22Rv1 (cell line): ENCODE data around the gene SMIM14.

Source experiments
- H3K27ac ChIP-seq: fragments of 450-650 bp; 2 replicates; pipeline ENCODE4 v1.5.1; 2017
- ZFX ChIP-seq: fragments of 450-650 bp; IDR thresholded peaks from 2 replicates; pipeline ENCODE4 v1.6.1; 2017; ENCODE audit warnings: antibody characterized with exemption, borderline replicate concordance
- TF ChIP-seq, protein P1 (sequence below): fragments of 450-650 bp; IDR thresholded peaks from 2 replicates; pipeline ENCODE4 v1.5.1; 2017; ENCODE audit warnings: mild to moderate bottlenecking

Gene SMIM14

GRCh38 chr4:39637586-39638353, 895 bp downstream of the SMIM14 start:
- H3K27ac ChIP-seq: peak overlapping the region; percentile 94
- TF ChIP-seq, protein P1, sequence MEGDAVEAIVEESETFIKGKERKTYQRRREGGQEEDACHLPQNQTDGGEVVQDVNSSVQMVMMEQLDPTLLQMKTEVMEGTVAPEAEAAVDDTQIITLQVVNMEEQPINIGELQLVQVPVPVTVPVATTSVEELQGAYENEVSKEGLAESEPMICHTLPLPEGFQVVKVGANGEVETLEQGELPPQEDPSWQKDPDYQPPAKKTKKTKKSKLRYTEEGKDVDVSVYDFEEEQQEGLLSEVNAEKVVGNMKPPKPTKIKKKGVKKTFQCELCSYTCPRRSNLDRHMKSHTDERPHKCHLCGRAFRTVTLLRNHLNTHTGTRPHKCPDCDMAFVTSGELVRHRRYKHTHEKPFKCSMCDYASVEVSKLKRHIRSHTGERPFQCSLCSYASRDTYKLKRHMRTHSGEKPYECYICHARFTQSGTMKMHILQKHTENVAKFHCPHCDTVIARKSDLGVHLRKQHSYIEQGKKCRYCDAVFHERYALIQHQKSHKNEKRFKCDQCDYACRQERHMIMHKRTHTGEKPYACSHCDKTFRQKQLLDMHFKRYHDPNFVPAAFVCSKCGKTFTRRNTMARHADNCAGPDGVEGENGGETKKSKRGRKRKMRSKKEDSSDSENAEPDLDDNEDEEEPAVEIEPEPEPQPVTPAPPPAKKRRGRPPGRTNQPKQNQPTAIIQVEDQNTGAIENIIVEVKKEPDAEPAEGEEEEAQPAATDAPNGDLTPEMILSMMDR: no peak
- TF ChIP-seq ZFX: no peak

DNA sequence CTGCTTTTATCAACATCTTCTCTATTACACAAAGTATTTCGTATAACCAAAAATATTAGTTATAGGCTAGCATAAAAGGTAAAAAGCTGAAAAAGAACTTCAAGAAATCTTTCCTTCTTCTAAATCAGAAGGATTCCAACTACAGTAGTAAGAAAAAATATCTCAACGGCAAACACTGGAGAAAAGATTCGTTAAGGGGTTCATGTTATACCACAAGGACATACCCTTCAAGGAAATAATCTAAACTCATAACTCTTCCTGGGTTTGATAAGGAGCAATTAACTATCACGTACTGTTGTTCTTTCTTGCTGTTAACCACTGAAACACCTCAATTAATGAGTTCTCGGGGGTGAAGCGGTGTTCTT, 1.5 kb downstream of the SMIM14 start:
- H3K27ac ChIP-seq: peak overlapping the region; percentile 94
- TF ChIP-seq ZFX: no peak
- TF ChIP-seq, protein P1: no peak

GRCh38 chr4:39636531-39637184, 2.0 kb downstream of the SMIM14 start:
- no peak for TF ChIP-seq ZFX
- TF ChIP-seq, protein P1: no peak
- H3K27ac ChIP-seq: peak overlapping the region; percentile 94

DNA sequence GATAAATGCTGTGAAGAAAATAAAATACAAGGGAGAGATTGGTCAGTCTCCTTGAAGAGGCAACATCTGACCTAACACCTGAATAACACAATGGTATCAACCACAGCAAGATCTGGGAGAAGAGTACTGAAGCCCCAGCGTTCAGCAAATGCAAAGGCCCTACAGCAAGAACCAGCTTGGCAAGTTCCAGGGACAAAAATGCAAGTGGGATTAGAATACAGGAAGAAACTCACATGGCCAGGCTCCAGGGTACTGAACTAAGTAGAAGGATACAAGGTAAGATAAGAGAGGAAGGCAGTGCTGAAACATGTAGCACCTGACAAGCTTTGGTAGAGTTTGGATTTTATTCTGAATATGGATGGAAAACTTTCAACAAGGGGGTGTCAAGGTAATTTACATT, 3.6 kb downstream of the SMIM14 start:
- H3K27ac ChIP-seq: peak overlapping the region; percentile 43
- no peak for TF ChIP-seq ZFX
- TF ChIP-seq, protein P1: no peak

DNA sequence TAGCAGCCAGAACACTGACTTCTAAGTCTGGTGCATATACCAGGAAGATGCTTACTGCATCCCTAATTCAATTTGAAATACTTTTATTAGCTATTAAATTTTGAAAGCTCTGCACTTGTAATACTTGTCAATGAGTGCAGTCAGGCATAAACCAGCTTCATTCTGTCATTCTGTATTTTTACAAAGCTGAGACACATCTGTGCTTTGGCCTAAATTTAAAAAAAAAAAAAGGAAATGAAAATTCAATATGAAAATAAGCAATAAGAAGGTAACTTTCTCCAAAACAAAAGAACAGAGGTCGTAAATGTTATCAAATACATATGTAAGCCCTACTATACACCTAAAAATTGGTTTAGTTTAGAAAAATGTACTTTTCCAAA, 7.0 kb downstream of the SMIM14 start:
- no peak overlapping the region for H3K27ac ChIP-seq
- TF ChIP-seq ZFX: no peak
- TF ChIP-seq, protein P1: no peak

GRCh38 chr4:39627413-39627812, 11.3 kb downstream of the SMIM14 start:
- no peak overlapping the region; the same call in 1 of the 2 replicates for H3K27ac ChIP-seq
- no peak for TF ChIP-seq ZFX
- TF ChIP-seq, protein P1: no peak

- TF ChIP-seq, protein P1: no peak
- TF ChIP-seq ZFX: no peak
- H3K27ac ChIP-seq: no peak overlapping the region
Measured at GRCh38 chr4:39626913-39627312, 11.8 kb downstream of the SMIM14 start.
